Cortex of kidney (tissue), 1 donor: ENCODE results near the gene BCAS3.

Source experiments
- DNase-seq: peaks from one replicate; lab custom pipeline; 2025; lab: John Stamatoyannopoulos, UW

The BCAS3 gene

GRCh38 chr17:61383689-61384201, 706.1 kb downstream of the BCAS3 start:
- no peak for DNase-seq

- no peak for DNase-seq
Observed at GRCh38 chr17:61384354-61384691, 706.7 kb downstream of the BCAS3 start.

GRCh38 chr17:61384692-61385576, 707.3 kb downstream of the BCAS3 start:
- no peak for DNase-seq

GRCh38 chr17:61385577-61386236, 708.1 kb downstream of the BCAS3 start:
- DNase-seq = no peak

GRCh38 chr17:61386251-61386650, 708.6 kb downstream of the BCAS3 start:
- DNase-seq = no peak

GRCh38 chr17:61387011-61387410, 709.4 kb downstream of the BCAS3 start:
- no peak for DNase-seq

- DNase-seq = no peak
Observed at GRCh38 chr17:61387511-61388305, 710.1 kb downstream of the BCAS3 start.

- no peak for DNase-seq
Observed at GRCh38 chr17:61388561-61389356, 711.1 kb downstream of the BCAS3 start.

- DNase-seq = no peak
Observed at GRCh38 chr17:61389670-61390478, 712.2 kb downstream of the BCAS3 start.

- DNase-seq = no peak
Observed at GRCh38 chr17:61390479-61390791, 712.8 kb downstream of the BCAS3 start.

GRCh38 chr17:61391595-61392291, 714.1 kb downstream of the BCAS3 start:
- no peak for DNase-seq

- DNase-seq = no peak
Observed at GRCh38 chr17:61392679-61393078, 715.0 kb downstream of the BCAS3 start.

GRCh38 chr17:61393550-61393903, 715.9 kb downstream of the BCAS3 start:
- no peak for DNase-seq

- DNase-seq = no peak
Observed at GRCh38 chr17:61393904-61394629, 716.4 kb downstream of the BCAS3 start.

GRCh38 chr17:61394630-61395408, 717.2 kb downstream of the BCAS3 start:
- DNase-seq = no peak

- DNase-seq = no peak
Observed at GRCh38 chr17:61395409-61395982, 717.8 kb downstream of the BCAS3 start.

- DNase-seq = no peak
Observed at GRCh38 chr17:61395983-61396585, 718.4 kb downstream of the BCAS3 start.

- no peak for DNase-seq
Observed at GRCh38 chr17:61396586-61397085, 719.0 kb downstream of the BCAS3 start.
